Testis (tissue), 2 donors: ENCODE data around the gene C4orf50.

Experiments used
- POLR2A ChIP-seq: fragments of 450-650 bp; IDR thresholded peaks from one replicate; pipeline ENCODE4 v1.6.1; 2017; ENCODE audit warnings: antibody characterized with exemption, mild to moderate bottlenecking, moderate library complexity
- TF ChIP-seq, protein P1 (sequence below), 3 experiments: fragments of 450-650 bp in 2 of 3; fragments of 200-600 bp in 1 of 3; sonication (generic) in 1 of 3; IDR thresholded peaks; one replicate each; pipeline ENCODE4 v1.5.1; 2016 to 2019; ENCODE audit warnings: antibody characterized with exemption in 3 of 3, mild to moderate bottlenecking in 2 of 3, moderate library complexity in 1 of 3

DNA sequence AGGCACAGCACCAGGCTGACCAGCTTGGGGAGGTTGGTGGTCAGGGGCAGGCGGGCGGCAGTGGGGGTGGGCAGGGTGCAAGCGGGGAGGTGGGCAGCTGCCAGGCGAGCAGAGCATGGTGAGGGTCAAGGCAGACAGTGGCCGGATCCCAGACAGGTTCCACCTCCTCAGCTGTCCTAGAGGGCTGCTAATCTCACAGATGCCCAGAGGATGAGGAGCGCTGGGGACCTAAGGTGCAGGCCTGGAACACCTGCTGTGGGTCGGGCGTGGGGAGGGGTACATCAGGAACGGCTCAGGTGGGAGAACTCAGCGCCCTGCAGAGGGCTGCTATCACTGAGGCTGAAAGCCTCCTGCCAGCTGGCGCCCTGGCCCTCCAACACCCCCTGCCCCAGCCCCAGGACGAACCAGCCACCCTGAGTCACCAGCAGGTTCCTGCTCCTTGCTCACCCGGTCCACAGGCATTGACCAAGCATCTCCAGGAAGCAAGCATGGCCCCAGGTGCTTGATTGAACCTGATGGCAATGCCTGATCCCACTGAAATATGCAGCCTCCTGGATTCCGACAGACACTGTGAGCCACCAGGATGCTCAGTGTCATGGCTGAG is 28.4 kb upstream of the C4orf50 start:
- TF ChIP-seq, protein P1, sequence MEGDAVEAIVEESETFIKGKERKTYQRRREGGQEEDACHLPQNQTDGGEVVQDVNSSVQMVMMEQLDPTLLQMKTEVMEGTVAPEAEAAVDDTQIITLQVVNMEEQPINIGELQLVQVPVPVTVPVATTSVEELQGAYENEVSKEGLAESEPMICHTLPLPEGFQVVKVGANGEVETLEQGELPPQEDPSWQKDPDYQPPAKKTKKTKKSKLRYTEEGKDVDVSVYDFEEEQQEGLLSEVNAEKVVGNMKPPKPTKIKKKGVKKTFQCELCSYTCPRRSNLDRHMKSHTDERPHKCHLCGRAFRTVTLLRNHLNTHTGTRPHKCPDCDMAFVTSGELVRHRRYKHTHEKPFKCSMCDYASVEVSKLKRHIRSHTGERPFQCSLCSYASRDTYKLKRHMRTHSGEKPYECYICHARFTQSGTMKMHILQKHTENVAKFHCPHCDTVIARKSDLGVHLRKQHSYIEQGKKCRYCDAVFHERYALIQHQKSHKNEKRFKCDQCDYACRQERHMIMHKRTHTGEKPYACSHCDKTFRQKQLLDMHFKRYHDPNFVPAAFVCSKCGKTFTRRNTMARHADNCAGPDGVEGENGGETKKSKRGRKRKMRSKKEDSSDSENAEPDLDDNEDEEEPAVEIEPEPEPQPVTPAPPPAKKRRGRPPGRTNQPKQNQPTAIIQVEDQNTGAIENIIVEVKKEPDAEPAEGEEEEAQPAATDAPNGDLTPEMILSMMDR (IDR thresholded peaks at IDR 0.05) = no peak
- TF ChIP-seq POLR2A = no peak
